ENCODE measurements around the gene TBC1D9.

Gene TBC1D9

DNA sequence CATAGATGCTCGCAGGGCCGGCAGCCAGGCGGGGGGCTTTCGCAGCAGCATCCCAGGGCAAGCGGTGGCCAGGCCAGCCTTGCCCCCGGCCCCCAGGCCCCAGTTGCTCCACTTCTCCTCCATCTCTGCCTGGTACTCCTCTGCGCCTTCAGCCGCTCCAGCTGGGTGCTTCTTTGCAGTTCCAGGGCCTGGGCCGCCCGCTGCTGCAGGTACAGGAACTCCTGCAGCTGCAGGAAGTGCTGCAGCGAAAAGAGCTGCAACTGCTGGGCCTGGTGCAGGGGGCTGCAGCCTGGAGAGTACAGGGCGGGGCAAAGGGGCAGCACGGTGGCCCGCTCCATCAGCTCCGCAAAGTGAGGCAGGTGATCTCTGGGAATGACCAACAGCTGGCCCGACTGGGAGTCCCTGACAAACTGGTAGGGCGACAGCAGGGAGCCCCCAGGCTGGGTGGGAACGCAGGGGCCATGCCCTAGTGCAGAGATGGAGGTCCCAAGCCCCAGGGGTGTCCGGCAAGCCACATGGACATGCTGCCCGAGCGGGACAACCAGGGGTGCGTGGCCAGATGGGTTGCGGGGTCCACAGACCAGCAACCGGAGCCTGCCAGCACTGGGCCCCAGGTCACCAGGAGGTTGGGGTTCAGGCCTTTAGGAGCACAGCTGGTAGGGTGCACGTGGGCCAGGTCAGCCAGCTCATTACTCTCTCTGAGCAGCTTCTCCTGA lies 111.6 kb downstream of the TBC1D9 start:
- no peak for DNase-seq

DNA sequence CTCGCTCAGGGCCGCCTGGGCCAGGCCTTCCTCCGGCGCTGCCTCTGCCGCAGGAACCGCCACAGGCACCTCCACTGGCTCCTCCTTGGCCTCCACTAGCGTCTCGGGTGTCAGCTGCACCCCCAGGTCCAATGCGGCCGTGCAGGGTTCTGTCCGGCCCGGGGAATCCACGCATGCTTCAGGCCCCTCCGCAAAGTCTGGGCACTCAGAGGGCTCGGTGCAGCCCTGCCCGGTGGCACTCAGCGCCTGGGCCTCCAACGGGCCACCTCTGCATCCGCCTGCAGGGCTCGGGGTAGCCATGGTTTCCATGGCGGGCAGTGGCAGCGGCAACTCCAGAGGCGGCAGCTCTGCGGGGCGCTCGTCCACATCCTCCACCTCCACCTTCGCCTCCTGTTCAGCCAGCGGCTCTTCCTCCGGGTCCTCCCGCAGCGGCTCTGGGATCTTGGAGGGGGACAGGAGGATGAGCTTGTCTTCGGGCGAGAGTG lies 112.6 kb downstream of the TBC1D9 start:
- DNase-seq, result no peak

DNA sequence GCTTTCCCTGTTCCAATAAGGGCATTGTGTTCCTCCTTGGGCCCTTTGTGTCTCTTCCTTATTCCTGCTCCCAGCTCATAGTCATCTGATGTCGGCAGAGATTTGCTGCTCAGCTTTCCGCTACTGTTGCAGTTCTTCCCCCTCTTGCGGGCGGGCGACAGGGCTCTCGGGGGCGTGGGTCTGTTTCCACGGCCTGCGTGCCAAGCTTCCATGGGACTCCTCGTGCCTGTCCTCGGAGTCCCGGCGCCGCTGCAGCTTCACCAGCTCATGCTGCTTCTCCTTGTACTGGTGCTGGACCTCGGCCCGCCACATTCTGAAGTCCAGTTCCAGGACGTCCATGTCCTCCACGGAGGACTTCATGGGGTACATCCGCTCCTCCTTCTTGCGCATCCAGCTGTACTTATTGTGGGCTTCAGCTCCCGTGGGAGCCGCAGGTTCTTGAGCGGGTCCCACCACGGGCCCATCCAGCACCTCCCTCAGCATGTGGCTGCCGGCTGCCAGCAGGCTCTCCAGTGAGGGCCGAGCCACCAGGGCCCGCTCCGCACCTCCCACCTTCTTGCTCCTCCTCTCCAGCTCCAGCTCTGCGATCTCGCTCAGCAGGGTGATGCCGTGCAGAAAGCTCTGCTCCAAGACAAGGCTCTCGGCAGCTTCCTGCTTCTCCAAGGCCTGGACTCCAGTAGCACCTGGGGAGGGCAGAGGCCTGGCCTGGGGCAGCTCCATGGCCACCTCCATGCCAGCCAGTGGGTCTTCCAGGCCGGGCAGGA lies 113.3 kb downstream of the TBC1D9 start:
- DNase-seq, result no peak

DNA sequence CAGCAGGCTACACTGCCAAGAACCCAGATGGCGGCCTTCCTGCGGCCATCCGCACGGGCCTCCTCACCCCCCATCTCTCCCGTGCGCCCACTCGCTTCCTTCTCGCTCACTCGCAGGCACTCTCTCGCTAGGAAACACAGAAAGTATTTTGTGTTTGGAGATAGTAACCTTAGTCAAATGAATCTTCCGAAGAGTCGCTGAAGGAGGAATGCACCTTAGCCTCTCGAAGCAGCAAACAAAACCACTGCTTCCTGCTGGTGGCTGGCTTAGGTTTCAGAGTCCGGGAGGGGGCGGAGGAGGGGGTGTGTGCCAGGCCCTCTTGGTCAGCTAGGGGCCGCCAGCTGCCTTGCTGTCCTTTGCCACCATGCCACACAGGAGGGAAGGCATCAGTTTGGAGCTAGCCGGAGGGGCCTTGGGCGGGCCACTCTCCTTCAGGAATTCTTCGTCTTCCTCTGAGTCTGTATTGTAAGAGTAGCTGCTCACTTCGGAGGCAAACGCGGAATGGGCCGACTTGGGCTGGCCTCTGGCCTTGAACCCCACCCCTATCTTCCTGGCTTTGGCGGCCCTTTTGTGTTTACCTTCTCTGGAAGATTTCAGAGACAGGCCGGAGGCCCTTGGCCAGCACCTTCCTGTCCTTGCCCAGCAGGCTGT lies 114.3 kb downstream of the TBC1D9 start:
- DNase-seq, result no peak

DNA sequence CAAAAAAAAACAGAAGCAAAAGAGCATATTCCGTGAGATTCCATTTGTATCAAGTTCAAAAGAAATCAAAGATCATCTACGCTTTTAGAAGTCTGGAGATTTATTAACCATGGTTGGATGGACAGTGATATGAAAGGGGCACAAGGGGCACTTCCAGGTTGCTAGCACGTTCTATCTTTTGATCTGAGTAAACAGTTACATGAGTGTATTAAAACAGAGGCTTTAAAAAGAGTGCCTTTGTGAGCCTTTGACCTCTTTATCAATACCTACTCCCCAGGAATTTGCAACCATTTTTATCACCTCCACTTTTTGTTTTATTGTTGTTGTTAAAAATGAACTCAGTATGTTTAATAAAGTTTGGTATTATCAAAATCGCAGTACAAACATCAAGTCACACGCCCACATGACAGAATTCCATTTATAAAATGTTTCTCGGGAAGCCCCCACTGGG lies 115.1 kb downstream of the TBC1D9 start:
- no peak for DNase-seq

DNA sequence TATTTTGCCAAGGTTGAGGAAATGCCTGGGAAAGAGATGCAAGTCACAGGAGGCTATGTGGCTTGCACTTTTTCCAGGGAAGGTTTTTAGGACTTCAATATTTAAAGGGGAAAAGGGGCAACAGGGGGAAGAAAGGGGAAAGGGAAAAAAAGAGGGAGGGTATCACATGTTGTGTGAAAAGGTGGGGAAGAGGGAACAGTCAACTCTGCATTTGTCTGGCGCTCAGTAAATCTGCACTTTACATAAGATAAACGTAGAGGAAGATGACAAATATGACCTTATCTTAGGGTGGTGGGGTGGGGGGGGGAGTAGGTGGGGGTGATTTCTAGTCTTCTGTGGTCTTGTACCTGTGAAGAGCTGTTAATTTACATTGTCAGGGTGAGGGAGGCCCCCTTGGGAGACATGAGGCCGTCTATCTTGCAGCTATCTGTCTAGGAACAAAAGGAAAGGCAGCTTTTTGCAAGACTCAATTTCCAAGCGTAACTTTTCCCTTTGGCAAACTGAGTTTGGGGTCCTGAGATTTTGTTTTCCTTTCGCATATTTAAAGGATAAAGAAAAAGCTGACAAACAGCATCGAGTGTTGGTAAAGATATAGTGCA lies 115.9 kb downstream of the TBC1D9 start:
- DNase-seq, result no peak

DNA sequence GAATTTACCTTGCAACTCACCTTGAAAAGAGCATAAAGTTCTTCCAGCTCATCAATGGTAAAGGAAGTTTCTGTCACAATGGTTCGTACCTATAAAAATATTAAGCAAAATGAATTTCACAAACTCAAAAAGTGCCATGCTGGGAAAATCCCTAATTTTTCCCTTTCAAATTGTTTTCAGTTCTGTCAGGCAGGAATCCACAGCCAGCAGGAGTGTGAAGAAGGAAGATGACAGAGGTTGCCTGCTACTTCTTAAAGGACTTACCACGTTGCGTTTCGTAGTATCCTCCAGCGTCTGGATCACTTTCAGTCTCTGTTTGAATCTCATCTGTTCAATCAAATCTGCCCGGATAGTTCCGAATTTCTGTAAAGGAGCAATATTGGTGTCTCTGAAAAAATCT lies 117.1 kb downstream of the TBC1D9 start:
- DNase-seq, result no peak

DNA sequence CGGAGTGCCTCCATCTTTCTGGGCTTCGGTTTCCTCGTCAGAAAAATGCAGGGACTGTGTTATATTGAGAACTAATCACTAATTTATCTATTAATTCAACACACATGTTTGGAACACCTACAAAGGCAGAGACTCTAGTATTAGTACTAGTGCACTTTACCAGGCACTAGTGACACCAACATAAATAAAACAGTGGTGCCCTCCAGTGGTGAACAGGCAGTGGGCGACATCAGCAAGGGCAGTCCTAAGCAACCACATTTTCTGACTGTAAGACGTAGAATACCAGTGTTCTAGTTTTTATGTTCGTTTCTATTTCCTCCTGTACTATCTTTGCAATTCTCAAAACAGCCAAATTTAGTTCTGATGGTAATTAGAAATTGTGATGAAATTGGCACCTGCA lies 118.3 kb downstream of the TBC1D9 start:
- peak; percentile 17 for DNase-seq

DNA sequence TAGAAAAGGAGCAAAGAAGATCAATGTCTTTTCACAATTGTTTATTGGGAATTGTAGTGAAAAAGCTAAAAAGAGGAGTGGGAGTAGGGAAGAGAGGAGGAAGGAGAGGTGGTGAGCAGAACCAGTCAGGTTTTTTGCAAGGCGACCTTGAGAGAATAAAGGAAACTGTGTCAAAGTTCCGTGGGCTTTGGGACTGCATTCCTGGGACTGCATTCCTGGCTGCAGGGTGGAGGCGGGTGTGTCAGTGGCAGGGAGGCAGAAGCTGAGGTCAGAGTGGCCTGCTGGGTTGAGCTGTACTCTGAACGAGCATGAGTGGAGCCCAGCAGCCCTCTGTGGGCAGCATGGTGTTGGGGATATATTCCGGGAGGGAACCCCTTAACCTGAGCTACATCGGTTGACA lies 120.6 kb downstream of the TBC1D9 start:
- no peak for DNase-seq

DNA sequence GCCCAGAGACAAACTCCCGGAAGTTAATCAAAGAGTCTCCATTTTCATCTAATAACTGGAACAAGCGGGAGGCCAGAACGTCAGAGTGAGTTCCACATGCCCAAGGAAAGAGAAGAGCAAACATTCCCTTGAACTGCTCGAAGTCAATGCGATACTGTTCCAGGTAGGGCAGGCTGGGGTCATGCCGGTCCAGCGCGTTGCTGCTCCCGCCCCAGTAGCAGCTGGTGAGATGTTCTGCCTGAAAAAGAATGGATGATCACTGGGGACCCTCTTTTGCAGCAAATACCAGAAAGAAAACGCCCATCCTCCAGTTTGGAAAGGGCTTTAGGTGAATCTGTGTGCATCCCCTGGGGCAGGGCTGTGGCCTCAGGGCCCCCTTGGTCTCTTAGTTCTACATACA lies 122.2 kb downstream of the TBC1D9 start:
- DNase-seq, result no peak

DNA sequence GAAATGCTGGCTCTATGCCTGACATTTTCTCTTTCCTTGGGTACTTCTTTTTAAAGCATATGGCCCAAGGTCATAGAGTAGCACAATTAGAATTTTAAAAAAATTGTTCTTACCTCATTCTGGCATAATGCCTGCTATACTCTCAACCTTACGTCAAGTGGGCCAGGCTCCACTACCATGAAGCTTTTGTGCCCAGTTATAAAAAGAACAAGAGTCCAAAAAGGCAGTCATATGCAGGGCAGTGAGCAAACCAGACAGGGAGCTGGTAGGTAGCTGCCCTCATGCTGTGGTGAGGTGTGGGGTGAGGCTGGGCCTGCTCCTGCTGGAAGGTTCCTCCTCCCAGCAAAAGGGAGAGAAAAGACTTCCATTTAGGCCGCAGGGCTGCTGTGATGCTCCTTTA lies 123.1 kb downstream of the TBC1D9 start:
- DNase-seq, result no peak

DNA sequence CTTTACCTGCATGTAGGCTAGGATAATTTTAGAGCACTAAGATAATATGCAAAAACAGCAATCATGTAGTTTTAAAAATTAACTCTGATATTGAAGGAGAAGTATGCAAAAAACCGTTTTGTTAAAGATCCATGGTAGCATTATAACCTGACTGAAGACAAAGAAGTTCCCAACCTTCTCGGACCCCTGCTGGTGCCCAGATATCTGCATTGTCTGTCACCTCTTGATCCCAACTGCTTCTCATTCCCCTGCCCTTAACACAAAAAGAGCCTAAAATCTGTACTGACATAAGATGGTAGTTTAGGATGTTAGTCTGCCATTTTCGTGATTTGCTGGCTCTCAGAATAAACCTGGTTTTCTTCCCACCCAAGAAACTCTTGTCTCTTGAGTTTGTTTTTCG lies 125.9 kb downstream of the TBC1D9 start:
- DNase-seq, result no peak

DNA sequence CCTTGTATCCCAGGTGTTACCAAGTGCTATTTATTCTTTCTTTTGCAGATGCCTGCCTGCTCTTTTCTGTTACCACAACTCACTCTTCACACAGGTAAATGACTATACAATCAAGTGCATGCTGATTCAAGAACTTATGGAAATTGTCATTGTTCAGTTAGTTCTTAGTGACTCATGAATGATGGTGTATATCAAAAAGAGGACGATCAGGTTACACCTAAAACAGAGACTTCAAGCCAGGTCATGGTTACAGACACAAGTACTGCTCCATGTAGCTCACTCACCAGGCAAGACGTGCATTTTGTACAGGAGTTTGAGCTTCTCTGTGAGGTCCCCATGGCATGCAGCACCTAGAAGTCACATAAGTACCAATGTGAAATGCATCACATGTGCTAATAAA lies 128.2 kb downstream of the TBC1D9 start:
- DNase-seq, result no peak

DNA sequence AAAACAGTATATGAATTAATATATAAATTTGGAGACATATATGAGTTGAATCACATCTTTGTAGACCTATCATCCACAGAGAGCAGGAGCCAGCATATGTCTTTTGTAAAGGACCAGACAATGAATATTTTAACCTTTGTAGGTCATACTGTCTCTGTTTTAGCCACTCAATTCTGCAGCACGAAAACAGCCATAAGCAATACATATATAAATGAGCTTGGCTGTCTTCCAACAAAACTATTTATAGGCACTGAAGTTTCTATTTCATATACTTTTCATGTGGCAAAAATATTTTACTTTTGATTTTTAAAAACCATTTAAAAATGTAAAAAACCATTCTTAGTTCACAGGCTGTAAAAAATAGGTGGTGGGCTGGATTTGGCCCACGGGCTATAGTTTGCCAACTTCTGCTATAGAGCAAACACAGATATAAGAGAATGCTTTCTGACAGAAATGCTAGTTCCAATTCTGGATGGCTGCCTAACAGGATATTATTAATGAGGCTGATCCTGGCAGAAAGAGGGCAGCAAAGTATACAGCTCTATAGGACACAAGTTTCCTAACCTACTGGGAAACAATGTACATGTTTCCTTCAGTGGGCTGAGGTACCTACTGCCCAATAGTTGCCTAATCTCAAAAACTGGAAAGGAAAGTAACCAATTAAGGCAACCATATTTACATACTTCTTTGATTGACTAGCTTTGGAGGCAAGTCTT lies 129.4 kb downstream of the TBC1D9 start:
- no peak for DNase-seq

DNA sequence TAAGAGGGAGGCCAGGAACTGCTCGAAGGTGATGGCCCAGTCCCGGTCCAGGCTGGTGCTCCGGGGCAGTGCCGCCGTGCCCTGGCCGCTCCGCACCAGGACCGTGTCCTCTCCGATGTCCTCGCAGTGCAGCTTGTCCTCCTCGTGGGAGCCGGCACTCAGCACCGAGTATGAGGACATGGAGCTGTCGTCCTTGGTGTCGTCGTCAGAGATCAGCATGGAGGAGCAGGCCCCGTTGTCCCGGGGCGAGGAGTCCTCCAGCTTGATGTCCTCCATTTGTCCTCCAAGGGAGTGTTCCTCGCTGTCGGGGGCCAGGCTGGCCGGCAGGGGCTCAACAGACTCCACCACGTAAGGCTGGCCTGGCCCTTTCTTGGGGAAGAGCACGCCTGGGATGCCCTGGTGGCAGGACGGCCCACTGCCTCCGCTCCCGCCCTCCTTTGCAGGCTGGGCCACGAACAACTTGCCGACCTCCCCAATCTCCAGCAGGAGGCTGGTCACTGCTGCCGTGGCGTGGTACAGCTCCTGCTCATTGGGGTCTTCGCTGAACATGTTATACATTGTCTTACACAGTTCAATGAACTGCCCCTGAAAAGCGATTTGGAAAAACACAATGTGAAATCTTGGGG lies 133.7 kb downstream of the TBC1D9 start:
- DNase-seq, result no peak

DNA sequence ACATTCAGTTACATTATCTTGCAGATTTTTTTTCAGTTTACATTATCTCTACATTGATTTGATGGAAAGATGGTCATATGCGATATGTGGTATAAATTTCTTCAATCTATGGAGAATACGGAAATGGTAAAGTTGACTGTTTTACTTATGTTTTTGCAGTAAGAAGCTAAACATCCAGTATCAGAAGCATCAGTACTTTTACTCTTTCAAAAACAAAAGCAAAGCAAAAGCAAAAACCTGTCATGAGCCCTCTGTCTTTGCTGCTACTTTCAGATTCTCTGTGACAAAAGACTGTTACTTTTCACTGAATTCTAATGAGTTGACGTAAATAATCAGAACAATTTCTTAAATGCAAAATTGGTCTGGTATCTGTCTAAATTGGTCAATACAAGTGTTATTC lies 135.0 kb downstream of the TBC1D9 start:
- DNase-seq, result no peak

DNA sequence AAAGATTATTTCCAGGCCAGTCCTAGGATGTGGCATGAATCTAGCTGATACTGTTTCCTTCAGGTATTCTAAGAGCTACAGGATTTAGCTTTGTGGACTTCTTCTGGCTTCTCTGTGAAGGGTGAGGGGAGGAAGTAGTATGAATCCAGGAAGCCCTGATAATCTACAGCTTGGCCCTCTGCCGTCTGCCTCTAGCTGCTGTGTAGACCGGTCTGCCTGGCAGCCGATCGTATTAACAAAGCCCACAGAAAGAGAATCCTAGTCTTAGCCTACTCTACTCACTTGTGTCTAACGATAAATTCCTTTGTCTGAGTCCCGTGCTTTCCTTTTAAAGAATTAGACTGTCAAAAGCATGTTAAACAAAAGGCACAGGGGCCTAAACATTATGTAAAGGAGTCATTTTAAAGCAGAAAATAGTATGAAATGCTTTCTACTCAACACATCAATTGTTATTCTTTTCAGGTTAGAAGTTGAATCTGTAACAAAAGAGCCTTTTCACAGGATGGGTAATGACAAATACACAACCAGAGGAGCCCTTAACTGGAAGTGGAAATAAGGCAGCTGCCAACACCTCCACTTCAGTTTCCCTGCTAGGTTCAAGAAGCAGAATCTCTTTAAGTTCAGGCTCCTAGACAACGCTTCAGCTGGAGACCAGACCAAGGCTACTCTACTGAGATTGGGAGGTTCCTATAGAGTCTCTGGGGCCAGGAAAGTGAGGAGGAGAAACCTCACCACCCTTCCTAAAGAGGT lies 138.5 kb downstream of the TBC1D9 start:
- DNase-seq, result no peak

DNA sequence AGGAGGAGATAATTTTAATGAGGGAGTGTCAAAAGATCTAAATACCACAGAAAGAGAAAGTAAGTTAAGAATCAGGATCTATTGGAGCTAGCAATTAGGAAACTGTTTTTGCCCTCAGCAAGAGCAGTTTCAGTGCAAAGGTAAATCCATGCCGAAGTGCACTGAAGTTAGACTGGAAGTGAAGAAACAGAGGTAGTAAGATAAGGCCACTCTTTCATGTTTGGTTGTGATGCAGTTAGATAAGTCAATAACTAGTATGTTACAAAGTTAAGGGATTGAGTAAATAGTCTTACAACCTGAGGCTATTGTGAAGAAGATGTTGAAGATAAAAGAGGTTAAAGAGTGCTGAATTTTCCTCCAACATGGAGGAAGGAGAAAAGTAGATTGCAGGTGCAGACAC lies 140.7 kb downstream of the TBC1D9 start:
- DNase-seq, result no peak

DNA sequence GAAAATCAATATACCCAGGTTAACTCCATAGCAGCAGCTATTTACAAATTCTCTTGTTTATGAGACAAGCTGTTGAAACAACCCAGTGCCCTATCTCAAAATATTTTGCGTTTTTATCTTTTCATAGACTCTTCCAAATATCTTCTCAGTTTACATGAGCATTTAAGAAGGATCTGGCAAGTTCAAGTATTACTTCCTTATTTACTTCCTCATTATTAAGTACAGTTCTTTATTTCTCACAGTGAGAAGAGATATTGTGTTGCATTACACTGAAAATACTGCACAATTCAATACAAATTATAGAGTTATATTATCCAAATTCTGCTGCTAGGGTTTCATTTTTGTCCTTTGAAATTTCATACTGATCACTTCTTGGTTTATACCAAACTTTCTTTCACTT lies 143.8 kb downstream of the TBC1D9 start:
- no peak for DNase-seq

DNA sequence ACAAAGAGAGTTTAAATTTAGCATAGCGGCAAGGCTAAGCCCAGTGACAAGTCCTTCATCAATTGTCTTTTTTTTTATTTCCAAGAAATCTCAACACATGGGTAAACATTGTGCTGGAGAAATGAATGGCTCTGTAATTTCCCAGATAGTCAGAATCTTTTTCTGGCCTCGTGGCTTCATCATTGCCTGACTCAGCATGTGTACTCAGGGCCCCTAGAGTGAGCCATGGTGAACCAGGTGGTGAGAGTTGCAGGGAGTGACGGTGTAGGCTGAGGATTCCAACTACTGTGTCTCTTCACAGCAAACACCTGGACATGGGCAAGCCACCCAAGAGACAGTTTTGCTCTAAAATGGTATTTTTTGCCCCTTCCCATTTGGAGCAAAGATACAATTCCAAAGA lies 144.3 kb downstream of the TBC1D9 start:
- DNase-seq, result no peak
